A673 (cell line): ENCODE data around the gene NPFFR2. TPM values are rescaled to one million over a fixed set of nuclear protein-coding genes. Genes with fewer than 3 reads are reported as not detected.

Source experiments
- BruUV-seq: library from RNA; stranded (reverse); fragments of 400-500 nt; replicated peaks from 2 replicates; lab custom pipeline; 2021; lab: Mats Ljungman, UMichigan
- CTCF ChIA-PET: fragments of 300-600 bp; sonication (Branson Sonifier 250); formaldehyde crosslinking; loops from one replicate; lab custom pipeline; 2022; ENCODE audit warnings: antibody characterized with exemption; lab: Charles Lee
- POLR2A ChIA-PET: fragments of 300-600 bp; sonication (Branson Sonifier 250); formaldehyde crosslinking; loops from one replicate; lab custom pipeline; 2022; ENCODE audit warnings: antibody characterized with exemption; ENCODE audit not compliant: low non-redundant PET; lab: Charles Lee
- DNase-seq: peaks from one replicate; pipeline ENCODE4 v3.0.0-alpha.2; 2015; ENCODE audit warnings: low spot score
- H3K27ac ChIP-seq: fragments of 200-600 bp; sonication (generic); 2 replicates; pipeline ENCODE4 v1.5.1; 2016; ENCODE audit warnings: mixed run types, low read depth, mild to moderate bottlenecking, mixed read lengths, antibody characterized with exemption, low read length; ENCODE audit not compliant: poor library complexity, severe bottlenecking
- H3K27me3 ChIP-seq: fragments of 200-600 bp; sonication (generic); replicated peaks from 2 replicates; pipeline ENCODE4 v1.6.1; 2017; ENCODE audit warnings: mixed run types, low read depth, mild to moderate bottlenecking, mixed read lengths, antibody characterized with exemption, low read length; ENCODE audit not compliant: insufficient read depth, poor library complexity
- H3K36me3 ChIP-seq: fragments of 200-600 bp; sonication (generic); 2 replicates; pipeline ENCODE4 v1.6.1; 2016; ENCODE audit warnings: mixed run types, mild to moderate bottlenecking, mixed read lengths, antibody characterized with exemption, low read length; ENCODE audit not compliant: insufficient read depth, poor library complexity, severe bottlenecking
- H3K4me1 ChIP-seq: fragments of 200-600 bp; sonication (generic); 2 replicates; pipeline ENCODE4 v1.6.1; 2017; ENCODE audit warnings: mixed run types, mild to moderate bottlenecking, mixed read lengths, antibody characterized with exemption, low read length; ENCODE audit not compliant: insufficient read depth, poor library complexity, severe bottlenecking
- H3K4me3 ChIP-seq: fragments of 200-600 bp; sonication (generic); 2 replicates; pipeline ENCODE4 v1.5.1; 2016; ENCODE audit warnings: low read depth, mixed run types, mild to moderate bottlenecking, mixed read lengths, low read length; ENCODE audit not compliant: poor library complexity, severe bottlenecking
- H3K9me3 ChIP-seq: fragments of 200-600 bp; sonication (generic); 2 replicates; pipeline ENCODE4 v1.6.1; 2016; ENCODE audit warnings: mixed run types, low read depth, mild to moderate bottlenecking, mixed read lengths, antibody characterized with exemption, low read length; ENCODE audit not compliant: poor library complexity, severe bottlenecking
- CTCF ChIP-seq: fragments of 300-800, 200-600 bp; sonication (generic); conservative IDR thresholded peaks from 2 replicates; pipeline ENCODE4 v1.5.1; 2017; ENCODE audit warnings: low read depth, mild to moderate bottlenecking, antibody characterized with exemption, low read length, moderate library complexity, mixed read lengths
- EZH2 ChIP-seq: fragments of 200-600 bp; sonication (generic); IDR thresholded peaks from 2 replicates; pipeline ENCODE4 v1.6.1; 2017; ENCODE audit warnings: borderline replicate concordance, low read depth, mild to moderate bottlenecking, mixed read lengths, antibody characterized with exemption, low read length; ENCODE audit not compliant: poor library complexity, severe bottlenecking
- intact Hi-C: fragments of 100-400 bp; cut with micrococcal nuclease; formaldehyde crosslinking; loops from one replicate; pipeline ENCODE4 v1.10.0; 2022; ENCODE audit not compliant: unreplicated experiment
- total RNA-seq: library from RNA; stranded (reverse); gene quantifications from 2 replicates; pipeline ENCODE4 v1.2.3, GENCODE V29; 2021

Gene NPFFR2
- total RNA-seq, 1 experiment from 2014 or later, result not detected

- intact Hi-C loops, result no loop called here
- Histone ChIP-seq H3K4me1 (no peaks in the 10 kb centered on the region), H3K27me3 (no peaks in the 10 kb centered on the region), H3K27ac (no peak overlapping the region), H3K9me3 (no peaks in the 10 kb centered on the region), H3K36me3 (no peaks in the 10 kb centered on the region), H3K4me3 (no peak overlapping the region)
- TF ChIP-seq CTCF, result no peak
- no peak for TF ChIP-seq EZH2
- BruUV-seq, result no TSS peak
- DNase-seq, result no peak
- ChIA-PET CTCF (no interaction called here), POLR2A (no interaction called here)
Measured at GRCh38 chr4:71995297-71995696, 36.5 kb upstream of the NPFFR2 start.

DNA sequence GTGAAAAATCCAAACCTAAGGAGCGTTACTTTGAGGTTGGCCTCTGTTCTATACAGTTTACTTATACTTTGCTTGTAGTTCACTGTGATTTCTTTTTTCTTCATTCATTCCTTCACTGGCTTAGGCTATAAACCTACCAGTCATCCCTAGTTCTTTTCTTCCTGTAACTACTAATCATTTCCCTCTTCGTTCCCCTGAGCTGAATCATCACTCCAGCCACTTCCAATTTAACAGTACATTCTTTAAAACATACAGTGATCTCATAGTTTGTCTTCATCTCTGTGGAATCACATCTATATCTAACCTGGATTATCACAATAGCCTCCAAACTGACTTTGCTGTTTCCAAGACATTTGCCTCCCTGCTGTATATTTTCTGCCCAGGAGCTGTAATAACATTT, 25.2 kb upstream of the NPFFR2 start:
- intact Hi-C loops, result no loop called here
- H3K27ac ChIP-seq, result no peak overlapping the region
- no peak overlapping the region for H3K4me3 ChIP-seq
- CTCF ChIA-PET, result no interaction called here
- BruUV-seq, result no TSS peak
- H3K4me1 ChIP-seq, result no peaks in the 10 kb centered on the region
- TF ChIP-seq EZH2, result no peak
- no peak for TF ChIP-seq CTCF
- H3K9me3 ChIP-seq, result no peaks in the 10 kb centered on the region
- DNase-seq, result no peak
- POLR2A ChIA-PET, result no interaction called here
- H3K27me3 ChIP-seq, result no peaks in the 10 kb centered on the region
- no peaks in the 10 kb centered on the region for H3K36me3 ChIP-seq

GRCh38 chr4:72011906-72012305, 19.9 kb upstream of the NPFFR2 start:
- no peak for TF ChIP-seq CTCF
- no peak for TF ChIP-seq EZH2
- H3K36me3 ChIP-seq, result no peaks in the 10 kb centered on the region
- no peaks in the 10 kb centered on the region for H3K9me3 ChIP-seq
- ChIA-PET CTCF (no interaction called here), POLR2A (no interaction called here)
- no TSS peak for BruUV-seq
- intact Hi-C loops, result no loop called here
- H3K27ac ChIP-seq, result no peak overlapping the region
- H3K4me3 ChIP-seq, result no peak overlapping the region
- H3K27me3 ChIP-seq, result no peaks in the 10 kb centered on the region
- H3K4me1 ChIP-seq, result no peaks in the 10 kb centered on the region
- no peak for DNase-seq
